H1 (cell line): ENCODE data around the gene CRACDL. TPM values are rescaled to one million over a fixed set of nuclear protein-coding genes. Genes with fewer than 3 reads are reported as not detected.

Experiments
- CTCF ChIA-PET: fragments of 300-600 bp; sonication (Branson Sonifier 250); formaldehyde crosslinking; loops from one replicate; lab custom pipeline; 2021; ENCODE audit not compliant: partially characterized antibody; lab: Charles Lee
- POLR2A ChIA-PET: fragments of 300-600 bp; sonication (Branson Sonifier 250); formaldehyde crosslinking; loops from one replicate; lab custom pipeline; 2021; ENCODE audit warnings: inconsistent platforms; ENCODE audit not compliant: partially characterized antibody; lab: Charles Lee
- DNase-seq, 2 experiments: peaks; one replicate each; pipeline versions ENCODE4 v3.0.0 to v3.0.0-alpha.2; 2010 to 2022; ENCODE audit warnings: low spot score in 2 of 2, low read depth in 1 of 2, mixed read lengths in 1 of 2
- FAIRE-seq: peaks from 2 replicates; lab custom pipeline; 2011; peaks lifted over from hg19 to GRCh38; lab: Jason Lieb, UNC
- H2AFZ ChIP-seq: 2 replicates; pipeline ENCODE4 v1.8.1; 2012; ENCODE audit warnings: low read length, inconsistent platforms
- H2AK5ac ChIP-seq: 2 replicates; pipeline ENCODE4 v1.6.1; 2013; ENCODE audit warnings: low read depth, low read length
- H2BK120ac ChIP-seq: replicated peaks from 2 replicates; pipeline ENCODE3; 2013; ENCODE audit warnings: low read depth, low read length, inconsistent platforms
- H2BK12ac ChIP-seq: 2 replicates; pipeline ENCODE4 v1.6.1; 2013; ENCODE audit warnings: low read depth, low read length
- H2BK15ac ChIP-seq: 2 replicates; pipeline ENCODE4 v1.6.1; 2013; ENCODE audit warnings: low read length
- H2BK20ac ChIP-seq: 2 replicates; pipeline ENCODE4 v1.6.1; 2013; ENCODE audit warnings: low read length
- H2BK5ac ChIP-seq: 2 replicates; pipeline ENCODE4 v1.6.1; 2013; ENCODE audit warnings: low read depth, low read length
- H3K14ac ChIP-seq: 2 replicates; pipeline ENCODE4 v1.6.1; 2013; ENCODE audit warnings: inconsistent platforms; ENCODE audit not compliant: insufficient read length
- H3K18ac ChIP-seq: 2 replicates; pipeline ENCODE4 v1.6.1; 2013; ENCODE audit warnings: low read length; ENCODE audit errors: extremely low read depth
- H3K23ac ChIP-seq: 2 replicates; pipeline ENCODE4 v1.6.1; 2013; ENCODE audit warnings: inconsistent platforms; ENCODE audit not compliant: insufficient read length
- H3K23me2 ChIP-seq: 2 replicates; pipeline ENCODE4 v1.6.1; 2013; ENCODE audit warnings: low read depth, low read length
- H3K27ac ChIP-seq: 2 replicates; pipeline ENCODE4 v1.6.1; 2011; ENCODE audit warnings: low read depth, low read length, inconsistent platforms
- H3K27me3 ChIP-seq, 4 experiments: replicated peaks in 1 of 4; 1 replicate in 1 of 4; 2 replicates in 3 of 4; pipeline versions ENCODE4 v1.6.1 to v1.8.1; 2011 to 2013; ENCODE audit warnings: low read length in 3 of 4, mild to moderate bottlenecking in 3 of 4, inconsistent platforms in 2 of 4, mixed read lengths in 2 of 4, moderate library complexity in 1 of 4; ENCODE audit not compliant: control insufficient read depth in 3 of 4, insufficient read depth in 3 of 4; ENCODE audit errors: extremely low read depth in 1 of 4
- H3K36me3 ChIP-seq, 4 experiments: 2 replicates each; pipeline versions ENCODE4 v1.6.1 to v1.8.1; 2011 to 2013; ENCODE audit warnings: mild to moderate bottlenecking in 4 of 4, low read length in 3 of 4, moderate library complexity in 2 of 4, control low read depth in 1 of 4, inconsistent platforms in 1 of 4; ENCODE audit not compliant: insufficient read depth in 4 of 4, control insufficient read depth in 2 of 4
- H3K4ac ChIP-seq: replicated peaks from 2 replicates; pipeline ENCODE3; 2013; ENCODE audit warnings: low read length, low read depth, mixed read lengths, inconsistent platforms; ENCODE audit not compliant: insufficient read length
- H3K4me1 ChIP-seq, 4 experiments: replicated peaks in 1 of 4; 1 replicate in 1 of 4; 2 replicates in 3 of 4; pipeline versions ENCODE4 v1.6.1 to v1.8.1; 2011 to 2013; ENCODE audit warnings: low read length in 3 of 4, inconsistent platforms in 2 of 4, mixed read lengths in 1 of 4; ENCODE audit not compliant: insufficient read depth in 4 of 4, control insufficient read depth in 3 of 4
- H3K4me2 ChIP-seq, 2 experiments: 2 replicates each; pipeline versions ENCODE4 v1.6.1 to v1.8.1; 2011 to 2013; ENCODE audit warnings: low read depth in 2 of 2, low read length in 2 of 2, control low read depth in 1 of 2, inconsistent platforms in 1 of 2, mild to moderate bottlenecking in 1 of 2; ENCODE audit not compliant: insufficient read depth in 1 of 2
- H3K4me3 ChIP-seq, 4 experiments: fragments of 200-600, 300-600 bp in 1 of 4; sonication (generic), shearing (Covaris generic), sonication (Bioruptor Twin) in 1 of 4; 2 replicates each; pipeline versions ENCODE4 v1.5.1 to v1.8.1; 2011 to 2016; ENCODE audit warnings: low read length in 4 of 4, low read depth in 3 of 4, control low read depth in 2 of 4, inconsistent platforms in 2 of 4, mild to moderate bottlenecking in 2 of 4, mixed read lengths in 1 of 4, moderate library complexity in 1 of 4; ENCODE audit not compliant: insufficient read depth in 2 of 4; ENCODE audit errors: extremely low read depth in 1 of 4
- H3K56ac ChIP-seq: replicated peaks from 2 replicates; pipeline ENCODE3; 2013; ENCODE audit warnings: low read depth, mild to moderate bottlenecking, mixed read lengths, low read length, inconsistent platforms; ENCODE audit not compliant: insufficient read length
- H3K79me1 ChIP-seq: 2 replicates; pipeline ENCODE4 v1.6.1; 2013; ENCODE audit warnings: low read depth, low read length, control low read depth
- H3K79me2 ChIP-seq, 2 experiments: 2 replicates each; pipeline versions ENCODE4 v1.6.1 to v1.8.1; 2012 to 2013; ENCODE audit warnings: low read length in 2 of 2, mild to moderate bottlenecking in 2 of 2, inconsistent platforms in 1 of 2; ENCODE audit not compliant: insufficient read depth in 2 of 2, control insufficient read depth in 1 of 2
- H3K9ac ChIP-seq, 4 experiments: replicated peaks in 1 of 4; 1 replicate in 1 of 4; 2 replicates in 3 of 4; pipeline versions ENCODE4 v1.6.1 to v1.8.1; 2011 to 2013; ENCODE audit warnings: low read depth in 3 of 4, low read length in 3 of 4, control low read depth in 2 of 4, mild to moderate bottlenecking in 2 of 4, moderate library complexity in 2 of 4, inconsistent platforms in 1 of 4; ENCODE audit errors: extremely low read depth in 1 of 4
- H3K9me3 ChIP-seq, 2 experiments: 2 replicates each; pipeline versions ENCODE4 v1.6.1 to v1.8.1; 2012 to 2013; ENCODE audit warnings: mild to moderate bottlenecking in 2 of 2, moderate library complexity in 2 of 2, control low read depth in 1 of 2, inconsistent platforms in 1 of 2, low read depth in 1 of 2, low read length in 1 of 2, mixed read lengths in 1 of 2; ENCODE audit not compliant: insufficient read depth in 2 of 2
- H4K20me1 ChIP-seq, 2 experiments: replicated peaks in 1 of 2; 2 replicates each; pipeline versions ENCODE3 to v1.8.1; 2011 to 2013; ENCODE audit warnings: inconsistent platforms in 2 of 2, low read length in 2 of 2, mild to moderate bottlenecking in 1 of 2; ENCODE audit not compliant: insufficient read depth in 2 of 2, control insufficient read depth in 1 of 2
- H4K5ac ChIP-seq: 2 replicates; pipeline ENCODE4 v1.6.1; 2013; ENCODE audit warnings: low read length, low read depth, mixed read lengths, inconsistent platforms; ENCODE audit not compliant: insufficient read length
- H4K8ac ChIP-seq: 2 replicates; pipeline ENCODE4 v1.8.0; 2013; ENCODE audit warnings: mild to moderate bottlenecking, moderate library complexity, low read length, inconsistent platforms; ENCODE audit not compliant: insufficient read depth; ENCODE audit errors: extremely low read depth
- H4K91ac ChIP-seq: replicated peaks from 2 replicates; pipeline ENCODE3; 2013; ENCODE audit warnings: low read length, mixed read lengths, inconsistent platforms; ENCODE audit not compliant: insufficient read length
- CBX5 ChIP-seq: fragments of 300-800, 300-1000 bp; sonication (generic); IDR thresholded peaks from 2 replicates; pipeline ENCODE4 v1.7.1; 2016; ENCODE audit warnings: antibody characterized with exemption, low read length, low read depth
- CEBPB ChIP-seq: IDR thresholded peaks from 2 replicates; pipeline ENCODE4 v1.6.1; 2012; ENCODE audit warnings: low read depth, low read length
- CREB1 ChIP-seq: IDR thresholded peaks from 2 replicates; pipeline ENCODE4 v1.6.1; 2012; ENCODE audit warnings: inconsistent platforms
- EGR1 ChIP-seq: IDR thresholded peaks from 2 replicates; pipeline ENCODE4 v1.6.1; 2011; ENCODE audit warnings: low read depth, low read length, borderline replicate concordance
- JUN ChIP-seq: IDR thresholded peaks from 2 replicates; pipeline ENCODE4 v1.6.1; 2011; ENCODE audit warnings: low read depth, mild to moderate bottlenecking, improper control_type of control experiment, low read length
- KDM5A ChIP-seq: fragments of 200-600 bp; IDR thresholded peaks from 2 replicates; pipeline ENCODE4 v1.7.1; 2012; ENCODE audit warnings: mild to moderate bottlenecking, low read length, inconsistent platforms, mixed read lengths
- NRF1 ChIP-seq: IDR thresholded peaks from 2 replicates; pipeline ENCODE4 v1.6.1; 2011; ENCODE audit warnings: mild to moderate bottlenecking, low read depth, low read length, improper control_type of control experiment
- RNF2 ChIP-seq: fragments of 200-900, 300-1000 bp; sonication (generic); IDR thresholded peaks from 2 replicates; pipeline ENCODE4 v1.7.1; 2016; ENCODE audit warnings: borderline replicate concordance, low read depth, mild to moderate bottlenecking, antibody characterized with exemption, low read length; ENCODE audit not compliant: poor library complexity, severe bottlenecking; ENCODE audit errors: missing control alignments
- SRF ChIP-seq: IDR thresholded peaks from 2 replicates; pipeline ENCODE4 v1.6.1; 2011; ENCODE audit warnings: mild to moderate bottlenecking, low read depth, low read length, moderate library complexity
- SUZ12 ChIP-seq: fragments of 200-600 bp; sonication (generic); IDR thresholded peaks from 2 replicates; pipeline ENCODE4 v1.6.1; 2012; ENCODE audit warnings: mild to moderate bottlenecking, inconsistent platforms, low read length, moderate library complexity, mixed read lengths
- WGBS, 2 experiments: shearing (Covaris generic) in 1 of 2; methylation state at CpG; one replicate each; pipeline versions ENCODE4 v1.1.6 to v1.1.7; 2013 to 2015; ENCODE audit warnings: low lambda C conversion rate in 2 of 2, mixed read lengths in 2 of 2, inconsistent platforms in 1 of 2, low coverage in 1 of 2, missing lambda C conversion rate in 1 of 2; ENCODE audit not compliant: insufficient replicate concordance in 2 of 2, insufficient coverage in 1 of 2, insufficient read length in 1 of 2; ENCODE audit errors: extremely low coverage in 1 of 2, missing lambda C conversion rate in 1 of 2; 5-methylcytosine and 5-hydroxymethylcytosine counted together
- polyA plus RNA-seq, 7 experiments: library from polyadenylated mRNA; depleted of rRNA in 3 of 7; stranded (reverse) in 5 of 7; unstranded in 2 of 7; fragments of >200 nt in 5 of 7; fragments of 200-250 nt in 2 of 7; gene quantifications; 1 replicate in 5 of 7; 2 replicates in 1 of 7; 4 replicates in 1 of 7; pipeline versions ENCODE4 v1.2.1 to v1.2.3, GENCODE V29; 2011 to 2013; ENCODE audit warnings: missing spikeins in 2 of 7, mixed read lengths in 2 of 7
- total RNA-seq: library from RNA; stranded (reverse); fragmentation: NEBNext Ultra II Directional; extraction: Animal tissue kit (Norgen Biotek cat#: 25700); gene quantifications from 2 replicates; pipeline ENCODE4 v1.2.1, GENCODE V29; 2021

The CRACDL gene
- total and polyA plus RNA-seq, 2 of the 8 experiments (the other 6 are each of a cell fraction or from before 2014, with no cell fraction given): 0.07 to 0.38 TPM

DNA sequence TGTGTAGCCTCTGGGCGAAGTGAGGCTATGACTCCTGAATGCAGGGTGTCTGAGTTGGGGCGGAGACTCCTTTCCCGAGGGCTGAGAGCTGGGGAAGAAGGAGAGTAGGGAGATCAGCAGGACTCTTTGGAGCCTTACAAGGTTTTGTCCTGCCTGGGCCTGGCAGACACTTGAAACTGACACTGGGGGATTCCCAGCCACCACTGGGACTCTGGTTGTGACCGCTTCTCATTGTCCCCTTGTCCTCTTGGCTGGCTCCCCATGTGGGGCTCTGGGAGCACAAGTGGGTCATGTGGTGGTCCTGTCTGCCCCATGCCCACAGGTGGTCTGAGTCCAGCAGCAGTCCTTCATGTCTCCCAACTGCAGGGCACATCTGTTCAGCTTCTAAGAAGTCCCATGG is 126.9 kb downstream of the CRACDL start:
- no peak overlapping the region for H3K56ac ChIP-seq
- no peak overlapping the region for H3K14ac ChIP-seq
- no peak for TF ChIP-seq KDM5A
- no peak for TF ChIP-seq CEBPB
- TF ChIP-seq EGR1: no peak
- no peak for TF ChIP-seq JUN
- TF ChIP-seq CBX5: no peak
- no peak for TF ChIP-seq SUZ12
- TF ChIP-seq RNF2: no peak
- no peak for TF ChIP-seq SRF
- TF ChIP-seq CREB1: no peak
- no peak for TF ChIP-seq NRF1
- no peaks in the 10 kb centered on the region for H3K23me2 ChIP-seq
- no peak overlapping the region for H2BK15ac ChIP-seq
- no peak overlapping the region for H2BK20ac ChIP-seq
- no peak overlapping the region for H3K4me3 ChIP-seq
- no peak overlapping the region for H4K5ac ChIP-seq
- H3K79me2 ChIP-seq: no peaks in the 10 kb centered on the region
- no peak overlapping the region for H2AK5ac ChIP-seq
- no peak overlapping the region for H4K8ac ChIP-seq
- no peak overlapping the region for H4K91ac ChIP-seq
- no peak overlapping the region for H3K4me2 ChIP-seq
- CTCF ChIA-PET: no interaction called here
- H3K23ac ChIP-seq: no peak overlapping the region
- H2BK120ac ChIP-seq: no peak overlapping the region
- no peak for DNase-seq
- H4K20me1 ChIP-seq: no peaks in the 10 kb centered on the region
- no peak overlapping the region for H3K4ac ChIP-seq
- H3K9me3 ChIP-seq: no peaks in the 10 kb centered on the region; a peak in 1 of 4 replicates
- H2AFZ ChIP-seq: no peak overlapping the region
- no peaks in the 10 kb centered on the region for H3K36me3 ChIP-seq
- H2BK5ac ChIP-seq: no peak overlapping the region
- H3K79me1 ChIP-seq: no peaks in the 10 kb centered on the region
- H3K27ac ChIP-seq: no peak overlapping the region
- POLR2A ChIA-PET: interaction anchor here (2.1 kb wide), 1 partner anchor 14 kb away, joined by 5 read pairs; no protein-coding TSS in a partner anchor
- no peak overlapping the region for H2BK12ac ChIP-seq
- WGBS, 2 experiments: 86% methylated on average over 4 of the region's 4 CpGs; no CpG with 5 or more reads in 1 of the 2 experiments
- no peaks in the 10 kb centered on the region; a peak in 1 of 7 replicates for H3K27me3 ChIP-seq
- no peaks in the 10 kb centered on the region; a peak in 1 of 7 replicates for H3K4me1 ChIP-seq
- FAIRE-seq: no peak
- H3K18ac ChIP-seq: no peak overlapping the region
- H3K9ac ChIP-seq: no peak overlapping the region
